AG04449 (cell line): ENCODE results near the gene HGF.

Experiments used
- CTCF ChIA-PET: fragments of 350-600 bp; formaldehyde crosslinking; extraction: SDS; loops from one replicate; lab custom pipeline; 2021; ENCODE audit warnings: antibody characterized with exemption; lab: Yijun Ruan, JAX
- POLR2A ChIA-PET: fragments of 400-600, 350-600 bp; formaldehyde crosslinking; extraction: SDS; loops from one replicate; lab custom pipeline; 2020; ENCODE audit warnings: antibody characterized with exemption, inconsistent platforms; lab: Yijun Ruan, JAX
- DNase-seq: peaks from one replicate; pipeline ENCODE4 v3.0.0-alpha.2; 2010; ENCODE audit warnings: low read depth, low spot score
- H3K4me3 ChIP-seq: 2 replicates; pipeline ENCODE4 v1.5.1; 2011; ENCODE audit warnings: low read depth, mild to moderate bottlenecking, control low read depth, low read length
- TF ChIP-seq, protein P1 (sequence below): IDR thresholded peaks from one replicate; pipeline ENCODE4 v1.5.1; 2011; ENCODE audit warnings: mild to moderate bottlenecking, moderate library complexity, low read length, control low read depth, inconsistent platforms; ENCODE audit not compliant: insufficient read depth; ENCODE audit errors: missing control alignments

HGF gene

GRCh38 chr7:81682873-81683272 is 87.0 kb downstream of the HGF start:
- ChIA-PET POLR2A (no interaction called here), CTCF (no interaction called here)
- DNase-seq: no peak
- H3K4me3 ChIP-seq: no peak overlapping the region
- TF ChIP-seq, protein P1, sequence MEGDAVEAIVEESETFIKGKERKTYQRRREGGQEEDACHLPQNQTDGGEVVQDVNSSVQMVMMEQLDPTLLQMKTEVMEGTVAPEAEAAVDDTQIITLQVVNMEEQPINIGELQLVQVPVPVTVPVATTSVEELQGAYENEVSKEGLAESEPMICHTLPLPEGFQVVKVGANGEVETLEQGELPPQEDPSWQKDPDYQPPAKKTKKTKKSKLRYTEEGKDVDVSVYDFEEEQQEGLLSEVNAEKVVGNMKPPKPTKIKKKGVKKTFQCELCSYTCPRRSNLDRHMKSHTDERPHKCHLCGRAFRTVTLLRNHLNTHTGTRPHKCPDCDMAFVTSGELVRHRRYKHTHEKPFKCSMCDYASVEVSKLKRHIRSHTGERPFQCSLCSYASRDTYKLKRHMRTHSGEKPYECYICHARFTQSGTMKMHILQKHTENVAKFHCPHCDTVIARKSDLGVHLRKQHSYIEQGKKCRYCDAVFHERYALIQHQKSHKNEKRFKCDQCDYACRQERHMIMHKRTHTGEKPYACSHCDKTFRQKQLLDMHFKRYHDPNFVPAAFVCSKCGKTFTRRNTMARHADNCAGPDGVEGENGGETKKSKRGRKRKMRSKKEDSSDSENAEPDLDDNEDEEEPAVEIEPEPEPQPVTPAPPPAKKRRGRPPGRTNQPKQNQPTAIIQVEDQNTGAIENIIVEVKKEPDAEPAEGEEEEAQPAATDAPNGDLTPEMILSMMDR: no peak

DNA sequence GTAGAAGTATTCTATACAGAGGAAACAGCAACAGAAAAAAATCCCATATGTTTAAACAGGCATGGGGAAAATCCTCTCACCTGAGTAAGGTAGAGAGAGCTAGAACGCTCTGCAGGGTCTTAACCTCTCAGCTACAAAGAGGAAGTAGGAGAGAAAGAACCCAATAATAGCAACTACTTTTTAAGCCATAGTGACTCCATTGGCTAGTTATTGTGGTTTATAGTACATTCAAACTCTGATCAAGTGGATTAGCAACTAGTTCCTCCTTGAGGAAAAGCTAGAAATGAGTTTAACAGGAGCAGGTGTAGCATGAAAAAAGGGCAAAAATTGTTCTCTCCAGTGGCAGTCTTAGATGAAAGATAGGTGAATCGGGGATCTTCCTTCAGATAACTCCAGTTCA is 89.7 kb downstream of the HGF start:
- no peak overlapping the region for H3K4me3 ChIP-seq
- CTCF ChIA-PET: interaction anchor here (0.8 kb wide), 1 partner anchor 35 kb away, joined by 3 read pairs; no protein-coding TSS in a partner anchor
- TF ChIP-seq, protein P1: no peak
- DNase-seq: no peak
- POLR2A ChIA-PET: no interaction called here

- ChIA-PET POLR2A (no interaction called here), CTCF (interaction anchor here (1.1 to 1.6 kb wide), 2 partner anchors 8 to 39 kb away, joined by 3 to 5 read pairs; no protein-coding TSS in a partner anchor)
- TF ChIP-seq, protein P1: no peak
- DNase-seq: no peak
- H3K4me3 ChIP-seq: no peak overlapping the region
These were observed 93.0 kb downstream of the HGF start for GRCh38 chr7:81676813-81677212.

DNA sequence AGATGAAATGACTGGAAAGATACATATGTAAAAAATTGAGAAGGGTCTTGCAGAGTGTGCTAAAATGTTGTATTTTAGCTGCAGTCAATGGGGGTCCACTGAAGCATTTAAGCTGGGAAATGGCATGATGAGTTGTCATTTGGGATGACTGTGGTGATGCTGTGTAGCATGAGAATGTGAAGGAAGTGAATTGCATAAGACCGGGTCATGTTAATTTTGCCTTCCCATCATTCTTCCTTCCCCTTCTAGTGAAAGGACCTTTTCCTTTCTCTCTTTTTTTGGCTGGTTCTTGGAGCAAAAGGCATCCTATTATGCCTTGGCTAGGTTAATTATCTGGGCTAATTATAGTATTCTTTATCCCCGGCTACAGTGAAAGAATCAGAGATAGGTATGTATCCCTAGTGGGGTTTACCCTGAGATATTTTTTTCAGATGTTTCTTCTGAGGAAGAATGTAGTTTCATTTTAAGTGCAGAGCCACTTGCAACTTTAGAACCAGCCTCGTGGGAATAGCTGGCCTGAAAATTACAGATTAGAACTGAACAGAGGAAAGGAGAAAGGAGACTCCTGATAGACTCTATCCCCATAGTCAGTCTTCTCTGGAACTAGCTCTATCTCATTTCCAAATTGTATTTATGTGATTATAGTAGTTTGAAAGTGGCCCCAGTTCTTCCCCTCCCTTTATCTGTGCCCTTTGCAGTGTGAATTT is 93.6 kb downstream of the HGF start:
- DNase-seq: no peak
- POLR2A ChIA-PET: no interaction called here
- TF ChIP-seq, protein P1: no peak
- CTCF ChIA-PET: interaction anchor here (1.1 to 1.6 kb wide), 2 partner anchors 8 to 39 kb away, joined by 3 to 5 read pairs; no protein-coding TSS in a partner anchor
- no peak overlapping the region for H3K4me3 ChIP-seq

- ChIA-PET CTCF (no interaction called here), POLR2A (no interaction called here)
- H3K4me3 ChIP-seq: no peak overlapping the region
- DNase-seq: no peak
- TF ChIP-seq, protein P1: no peak
These were observed 95.4 kb downstream of the HGF start for GRCh38 chr7:81674431-81674830.

DNA sequence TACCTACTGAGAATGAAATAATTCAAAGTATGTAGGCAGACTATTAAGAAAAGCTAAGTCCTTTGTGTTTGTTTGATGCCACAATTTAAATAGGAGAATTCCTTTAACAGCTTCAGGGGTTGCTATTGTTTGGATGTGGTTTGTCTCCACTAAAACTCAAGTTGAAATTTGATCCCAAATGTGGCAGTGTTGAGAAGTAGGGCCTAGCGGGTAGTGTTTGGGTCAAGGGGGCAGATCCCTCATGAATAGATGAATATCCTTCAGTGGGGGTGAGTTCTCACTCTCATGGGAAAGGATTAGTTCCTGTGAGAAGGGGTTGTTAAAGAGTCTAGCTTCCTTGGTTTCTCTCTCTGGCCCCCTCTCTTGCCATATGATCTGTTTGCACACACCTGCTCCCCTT is 97.0 kb downstream of the HGF start:
- TF ChIP-seq, protein P1: no peak
- CTCF ChIA-PET: no interaction called here

More for the DNA sequence above, 97.0 kb downstream of the HGF start:
- no peak for DNase-seq
- H3K4me3 ChIP-seq: no peak overlapping the region
- POLR2A ChIA-PET: no interaction called here
